GM23338 (cell line): ENCODE results near the gene NDP. TPM values are rescaled to one million over a fixed set of nuclear protein-coding genes. Genes with fewer than 3 reads are reported as not detected.

Experiments used
- ATAC-seq: fragments of 200-7000 bp; cut with Tn5 transposase; 3 replicates; pipeline ENCODE4 v1.9.1; 2020
- DNase-seq: peaks from one replicate; pipeline ENCODE4 v3.0.0-alpha.2; 2015; ENCODE audit warnings: low spot score
- H2AFZ ChIP-seq: fragments of 200-600 bp; sonication (generic); 2 replicates; pipeline ENCODE4 v1.8.0; 2016; ENCODE audit warnings: antibody characterized with exemption, mild to moderate bottlenecking, moderate library complexity
- H3F3A ChIP-seq: fragments of 200-600 bp; sonication (generic); replicated peaks from 2 replicates; pipeline ENCODE4 v1.8.0; 2017; ENCODE audit warnings: antibody characterized with exemption, mixed run types, low read depth
- H3K27ac ChIP-seq: fragments of 200-600 bp; sonication (generic); 2 replicates; pipeline ENCODE4 v1.6.1; 2016; ENCODE audit warnings: low read depth
- H3K27me3 ChIP-seq: fragments of 200-600 bp; sonication (generic); 2 replicates; pipeline ENCODE4 v1.8.0; 2016; ENCODE audit warnings: mild to moderate bottlenecking, mixed run types, moderate library complexity; ENCODE audit not compliant: insufficient read depth
- H3K36me3 ChIP-seq: fragments of 200-600 bp; sonication (generic); 2 replicates; pipeline ENCODE4 v1.8.0; 2016; ENCODE audit warnings: mild to moderate bottlenecking; ENCODE audit not compliant: insufficient read depth
- H3K4me1 ChIP-seq: fragments of 200-600 bp; sonication (generic); 2 replicates; pipeline ENCODE4 v1.8.0; 2016; ENCODE audit warnings: mild to moderate bottlenecking, moderate library complexity; ENCODE audit not compliant: insufficient read depth
- H3K4me2 ChIP-seq: fragments of 200-600 bp; sonication (generic); 2 replicates; pipeline ENCODE4 v1.7.1; 2017; ENCODE audit warnings: mixed run types
- H3K4me3 ChIP-seq: fragments of 200-600 bp; sonication (generic); 2 replicates; pipeline ENCODE4 v1.6.1; 2016; ENCODE audit warnings: mixed run types
- H3K79me2 ChIP-seq: fragments of 200-600 bp; sonication (generic); replicated peaks from 2 replicates; pipeline ENCODE4 v1.8.0; 2017; ENCODE audit warnings: mild to moderate bottlenecking; ENCODE audit not compliant: insufficient read depth
- H3K9me2 ChIP-seq: fragments of 200-600 bp; sonication (generic); 2 replicates; pipeline ENCODE4 v1.8.0; 2017; ENCODE audit not compliant: insufficient read depth
- H4K20me1 ChIP-seq: fragments of 200-600 bp; sonication (generic); replicated peaks from 2 replicates; pipeline ENCODE4 v1.8.0; 2017; ENCODE audit warnings: mild to moderate bottlenecking; ENCODE audit not compliant: insufficient read depth
- H3K27ac Mint-ChIP-seq: 2 replicates; pipeline ENCODE4 v1.8.0; 2020; ENCODE audit warnings: inconsistent platforms, mild to moderate bottlenecking, moderate library complexity, mixed read lengths
- H3K27me3 Mint-ChIP-seq: 3 replicates; pipeline ENCODE4 v1.8.0; 2022; ENCODE audit warnings: low read depth, mild to moderate bottlenecking, moderate library complexity, mixed read lengths, inconsistent platforms; ENCODE audit not compliant: insufficient read depth, poor library complexity
- H3K36me3 Mint-ChIP-seq: 3 replicates; pipeline ENCODE4 v1.8.0; 2021; ENCODE audit warnings: low read depth, mild to moderate bottlenecking, inconsistent platforms, moderate library complexity, mixed read lengths
- H3K4me1 Mint-ChIP-seq: 3 replicates; pipeline ENCODE4 v1.8.0; 2020; ENCODE audit warnings: mild to moderate bottlenecking, inconsistent platforms, mixed read lengths
- H3K4me3 Mint-ChIP-seq: 3 replicates; pipeline ENCODE4 v1.8.0; 2021; ENCODE audit warnings: moderate library complexity, mild to moderate bottlenecking, inconsistent platforms, mixed read lengths
- H3K9me3 Mint-ChIP-seq: 3 replicates; pipeline ENCODE4 v1.8.0; 2020; ENCODE audit warnings: moderate library complexity, mild to moderate bottlenecking, inconsistent platforms, mixed read lengths
- CREB1 ChIP-seq: fragments of 250-450 bp; sonication (Bioruptor Pico); IDR thresholded peaks from 2 replicates; pipeline ENCODE4 v1.5.0; 2020; ENCODE audit warnings: low read depth, mild to moderate bottlenecking, moderate library complexity
- CTCF ChIP-seq, 2 experiments: fragments of 200-600 bp in 1 of 2; sonication (generic) in 1 of 2; conservative IDR thresholded peaks; 2 replicates each; pipeline versions ENCODE4 v1.5.1 to v1.6.1; 2016 to 2017; ENCODE audit warnings: antibody characterized with exemption in 2 of 2, low read depth in 2 of 2, mild to moderate bottlenecking in 2 of 2, moderate library complexity in 1 of 2
- ETS1 ChIP-seq: IDR thresholded peaks from 2 replicates; pipeline ENCODE4 v1.6.1; 2016; ENCODE audit warnings: antibody characterized with exemption
- EZH2 ChIP-seq: fragments of 200-600 bp; sonication (generic); IDR thresholded peaks from one replicate; pipeline ENCODE4 v1.8.0; 2017; ENCODE audit warnings: antibody characterized with exemption, mild to moderate bottlenecking, low read depth; ENCODE audit not compliant: unreplicated experiment
- EZH2phosphoT487 ChIP-seq: fragments of 200-600 bp; sonication (generic); IDR thresholded peaks from one replicate; pipeline ENCODE4 v1.8.1; 2018; ENCODE audit warnings: antibody characterized with exemption; ENCODE audit not compliant: unreplicated experiment
- JUNB ChIP-seq: IDR thresholded peaks from one replicate; pipeline ENCODE4 v1.6.1; 2016; ENCODE audit warnings: antibody characterized with exemption; ENCODE audit not compliant: unreplicated experiment
- NANOG ChIP-seq: IDR thresholded peaks from 2 replicates; pipeline ENCODE4 v1.6.1; 2016; ENCODE audit warnings: antibody characterized with exemption, borderline replicate concordance
- POLR2AphosphoS5 ChIP-seq: IDR thresholded peaks from 2 replicates; pipeline ENCODE4 v1.6.1; 2016; ENCODE audit warnings: antibody characterized with exemption, low read depth
- REST ChIP-seq: IDR thresholded peaks from one replicate; pipeline ENCODE4 v1.6.1; 2018; ENCODE audit warnings: antibody characterized with exemption; ENCODE audit not compliant: unreplicated experiment
- STAT1 ChIP-seq: IDR thresholded peaks from one replicate; pipeline ENCODE4 v1.6.1; 2016; ENCODE audit warnings: antibody characterized with exemption; ENCODE audit not compliant: unreplicated experiment
- ZNF331 ChIP-seq: fragments of 250-450 bp; sonication (Bioruptor Pico); IDR thresholded peaks from 2 replicates; pipeline ENCODE4 v1.5.0; 2020; ENCODE audit warnings: low read depth, mild to moderate bottlenecking, moderate library complexity
- ZNF462 ChIP-seq: fragments of 250-450 bp; sonication (Bioruptor Pico); IDR thresholded peaks from 2 replicates; pipeline ENCODE4 v1.5.0; 2020; ENCODE audit warnings: mild to moderate bottlenecking, moderate library complexity
- polyA plus RNA-seq: library from polyadenylated mRNA; unstranded; fragments of >200 nt; fragmentation: Nextera tagmentation; extraction: Ambion mirVana; gene quantifications from 2 replicates; pipeline ENCODE4 v1.2.1, GENCODE V29; 2016
- total RNA-seq: library from RNA; depleted of rRNA; stranded (reverse); fragments of >200 nt; shearing (Covaris generic); gene quantifications from 2 replicates; pipeline ENCODE4 v1.2.3, GENCODE V29; 2014

Gene NDP
- total and polyA plus RNA-seq, 2 experiments from 2014 or later, result 0.14 TPM; not detected in 1

- DNase-seq (no peak), ATAC-seq (no peak)
- Mint-ChIP-seq H3K4me3 (no peak overlapping the region), H3K27me3 (no peaks in the 10 kb centered on the region), H3K4me1 (peaks cover 7% of the 10 kb centered on the region; the same call in 2 of the 3 replicates), H3K9me3 (no peaks in the 10 kb centered on the region; the same call in 2 of the 3 replicates), H3K27ac (no peak overlapping the region), H3K36me3 (no peaks in the 10 kb centered on the region)
- Histone ChIP-seq H2AFZ (no peak overlapping the region), H3K4me3 (no peak overlapping the region), H3K27ac (no peak overlapping the region), H3K9me2 (no peaks in the 10 kb centered on the region), H3K36me3 (no peaks in the 10 kb centered on the region), H3K4me2 (no peak overlapping the region), H3K27me3 (no peaks in the 10 kb centered on the region), H3K4me1 (no peaks in the 10 kb centered on the region), H4K20me1 (no peaks in the 10 kb centered on the region), H3F3A (no peaks in the 10 kb centered on the region), H3K79me2 (no peaks in the 10 kb centered on the region)
- TF ChIP-seq NANOG, result no peak
- TF ChIP-seq CTCF (conservative IDR thresholded peaks at IDR 0.05; ENCODE audit: low read depth in 2 of 2), result no peak
- no peak for TF ChIP-seq JUNB
- TF ChIP-seq EZH2, result no peak
- TF ChIP-seq CREB1 (CRISPR knock-in tag), result no peak
- no peak for TF ChIP-seq POLR2AphosphoS5
- TF ChIP-seq ZNF331 (CRISPR knock-in tag), result no peak
- TF ChIP-seq ETS1, result no peak
- TF ChIP-seq REST, result no peak
- no peak for TF ChIP-seq EZH2phosphoT487
- TF ChIP-seq STAT1, result no peak
- TF ChIP-seq ZNF462 (CRISPR knock-in tag), result no peak
These were observed 20.0 kb downstream of the NDP start for GRCh38 chrX:43953218-43953617.
